Neural cell (in vitro differentiated cells): ENCODE measurements around the gene FAM200B.

Experiments
- EP300 ChIP-seq: fragments of 450-650 bp; conservative IDR thresholded peaks from 2 replicates; pipeline ENCODE4 v1.6.1; 2014; ENCODE audit warnings: antibody characterized with exemption, mild to moderate bottlenecking, moderate library complexity; ENCODE audit not compliant: poor library complexity, severe bottlenecking
- EZH2 ChIP-seq: fragments of 200-600, 300-800 bp; shearing (Covaris generic), sonication (generic); IDR thresholded peaks from 2 replicates; pipeline ENCODE4 v1.6.1; 2014; ENCODE audit warnings: antibody characterized with exemption, low read length, borderline replicate concordance, mild to moderate bottlenecking; ENCODE audit not compliant: insufficient read depth, poor library complexity, severe bottlenecking
- MXI1 ChIP-seq: fragments of 450-650 bp; conservative IDR thresholded peaks from 2 replicates; pipeline ENCODE4 v1.6.1; 2014; ENCODE audit warnings: antibody characterized with exemption, mild to moderate bottlenecking; ENCODE audit not compliant: poor library complexity, severe bottlenecking
- POLR2AphosphoS5 ChIP-seq: IDR thresholded peaks from 2 replicates; pipeline ENCODE4 v1.6.1; 2012
- RAD21 ChIP-seq: fragments of 450-650 bp; conservative IDR thresholded peaks from 2 replicates; pipeline ENCODE4 v1.6.1; 2014; ENCODE audit warnings: antibody characterized with exemption, mild to moderate bottlenecking, moderate library complexity
- SMC3 ChIP-seq: fragments of 450-650 bp; conservative IDR thresholded peaks from 2 replicates; pipeline ENCODE4 v1.6.1; 2014; ENCODE audit warnings: antibody characterized with exemption, mild to moderate bottlenecking, moderate library complexity; ENCODE audit not compliant: poor library complexity
- TAF1 ChIP-seq: IDR thresholded peaks from 2 replicates; pipeline ENCODE4 v1.6.1; 2012; ENCODE audit warnings: low read depth
- TF ChIP-seq, protein P1 (sequence below): fragments of 450-650 bp; IDR thresholded peaks from 2 replicates; pipeline ENCODE4 v1.5.1; 2014; ENCODE audit warnings: antibody characterized with exemption, mild to moderate bottlenecking, moderate library complexity; ENCODE audit not compliant: poor library complexity, severe bottlenecking
- TF ChIP-seq, protein P2 (sequence below): IDR thresholded peaks from 2 replicates; pipeline ENCODE4 v1.6.1; 2012; ENCODE audit warnings: borderline replicate concordance

DNA sequence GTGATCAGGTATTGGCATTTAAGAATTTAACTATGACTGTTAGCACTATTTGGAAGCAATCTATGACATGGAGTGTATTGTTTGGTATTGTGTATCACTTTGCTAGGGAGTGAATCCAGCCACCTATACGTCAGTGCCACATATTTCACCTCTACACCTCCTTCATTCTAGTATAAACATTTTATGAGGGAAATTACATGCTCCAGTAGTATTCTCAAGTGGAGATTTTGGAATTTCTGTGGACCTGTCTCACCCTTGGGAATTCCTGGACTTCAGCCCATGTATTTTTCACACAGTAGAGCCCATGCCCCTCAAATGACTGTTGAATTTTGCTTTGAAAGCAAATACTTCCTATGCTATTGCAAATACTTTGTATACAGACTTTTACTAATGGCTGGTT is 32.5 kb downstream of the FAM200B start:
- TF ChIP-seq, protein P1, sequence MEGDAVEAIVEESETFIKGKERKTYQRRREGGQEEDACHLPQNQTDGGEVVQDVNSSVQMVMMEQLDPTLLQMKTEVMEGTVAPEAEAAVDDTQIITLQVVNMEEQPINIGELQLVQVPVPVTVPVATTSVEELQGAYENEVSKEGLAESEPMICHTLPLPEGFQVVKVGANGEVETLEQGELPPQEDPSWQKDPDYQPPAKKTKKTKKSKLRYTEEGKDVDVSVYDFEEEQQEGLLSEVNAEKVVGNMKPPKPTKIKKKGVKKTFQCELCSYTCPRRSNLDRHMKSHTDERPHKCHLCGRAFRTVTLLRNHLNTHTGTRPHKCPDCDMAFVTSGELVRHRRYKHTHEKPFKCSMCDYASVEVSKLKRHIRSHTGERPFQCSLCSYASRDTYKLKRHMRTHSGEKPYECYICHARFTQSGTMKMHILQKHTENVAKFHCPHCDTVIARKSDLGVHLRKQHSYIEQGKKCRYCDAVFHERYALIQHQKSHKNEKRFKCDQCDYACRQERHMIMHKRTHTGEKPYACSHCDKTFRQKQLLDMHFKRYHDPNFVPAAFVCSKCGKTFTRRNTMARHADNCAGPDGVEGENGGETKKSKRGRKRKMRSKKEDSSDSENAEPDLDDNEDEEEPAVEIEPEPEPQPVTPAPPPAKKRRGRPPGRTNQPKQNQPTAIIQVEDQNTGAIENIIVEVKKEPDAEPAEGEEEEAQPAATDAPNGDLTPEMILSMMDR, result no peak
- TF ChIP-seq POLR2AphosphoS5, result no peak
- no peak for TF ChIP-seq EZH2
- no peak for TF ChIP-seq RAD21
- TF ChIP-seq, protein P2, sequence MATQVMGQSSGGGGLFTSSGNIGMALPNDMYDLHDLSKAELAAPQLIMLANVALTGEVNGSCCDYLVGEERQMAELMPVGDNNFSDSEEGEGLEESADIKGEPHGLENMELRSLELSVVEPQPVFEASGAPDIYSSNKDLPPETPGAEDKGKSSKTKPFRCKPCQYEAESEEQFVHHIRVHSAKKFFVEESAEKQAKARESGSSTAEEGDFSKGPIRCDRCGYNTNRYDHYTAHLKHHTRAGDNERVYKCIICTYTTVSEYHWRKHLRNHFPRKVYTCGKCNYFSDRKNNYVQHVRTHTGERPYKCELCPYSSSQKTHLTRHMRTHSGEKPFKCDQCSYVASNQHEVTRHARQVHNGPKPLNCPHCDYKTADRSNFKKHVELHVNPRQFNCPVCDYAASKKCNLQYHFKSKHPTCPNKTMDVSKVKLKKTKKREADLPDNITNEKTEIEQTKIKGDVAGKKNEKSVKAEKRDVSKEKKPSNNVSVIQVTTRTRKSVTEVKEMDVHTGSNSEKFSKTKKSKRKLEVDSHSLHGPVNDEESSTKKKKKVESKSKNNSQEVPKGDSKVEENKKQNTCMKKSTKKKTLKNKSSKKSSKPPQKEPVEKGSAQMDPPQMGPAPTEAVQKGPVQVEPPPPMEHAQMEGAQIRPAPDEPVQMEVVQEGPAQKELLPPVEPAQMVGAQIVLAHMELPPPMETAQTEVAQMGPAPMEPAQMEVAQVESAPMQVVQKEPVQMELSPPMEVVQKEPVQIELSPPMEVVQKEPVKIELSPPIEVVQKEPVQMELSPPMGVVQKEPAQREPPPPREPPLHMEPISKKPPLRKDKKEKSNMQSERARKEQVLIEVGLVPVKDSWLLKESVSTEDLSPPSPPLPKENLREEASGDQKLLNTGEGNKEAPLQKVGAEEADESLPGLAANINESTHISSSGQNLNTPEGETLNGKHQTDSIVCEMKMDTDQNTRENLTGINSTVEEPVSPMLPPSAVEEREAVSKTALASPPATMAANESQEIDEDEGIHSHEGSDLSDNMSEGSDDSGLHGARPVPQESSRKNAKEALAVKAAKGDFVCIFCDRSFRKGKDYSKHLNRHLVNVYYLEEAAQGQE, result no peak
- TF ChIP-seq TAF1, result no peak
- TF ChIP-seq EP300, result no peak
- TF ChIP-seq MXI1, result no peak
- no peak for TF ChIP-seq SMC3
